ENCODE data around the gene OPCML. TPM values are rescaled to one million over a fixed set of nuclear protein-coding genes. Genes with fewer than 3 reads are reported as not detected.

The OPCML gene
- total and polyA plus RNA-seq, 2 of the 13 experiments (the other 11 are each of a cell fraction or from before 2014, with no cell fraction given), result not detected

DNA sequence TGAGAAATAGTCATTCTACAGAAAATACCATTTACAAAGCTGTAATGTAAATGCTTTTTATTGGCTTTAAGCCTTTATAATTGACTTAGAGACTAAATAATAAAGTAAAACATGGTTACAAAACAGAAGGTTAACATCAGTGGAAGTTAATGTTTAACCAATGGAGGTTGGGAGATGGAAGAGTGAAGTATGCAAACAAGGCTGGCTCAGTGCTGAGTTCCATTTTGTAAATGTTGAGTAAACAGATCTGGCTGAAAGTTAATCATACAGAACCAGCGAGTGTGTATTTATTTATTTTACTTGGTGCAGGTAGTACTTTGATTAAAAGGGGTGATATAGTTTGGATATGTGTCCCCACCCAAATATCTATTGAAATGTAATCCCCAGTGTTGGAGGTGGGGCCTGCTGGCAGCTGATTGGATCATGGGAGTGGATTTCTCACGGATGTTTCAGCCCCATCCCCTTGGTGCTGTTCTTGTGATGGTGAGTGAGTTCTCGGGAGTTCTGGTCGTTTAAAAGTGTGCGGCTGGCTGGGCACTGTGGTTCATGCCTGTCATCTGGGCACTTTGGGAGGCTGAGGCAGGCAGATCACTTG, 827.4 kb downstream of the OPCML start:
- BruUV-seq (replicated peaks), result no TSS peak
- POLR2A ChIA-PET, result no interaction called here
- WGBS (ENCODE audit: low lambda C conversion rate), result 19% methylated on average over 5 of the region's 5 CpGs

DNA sequence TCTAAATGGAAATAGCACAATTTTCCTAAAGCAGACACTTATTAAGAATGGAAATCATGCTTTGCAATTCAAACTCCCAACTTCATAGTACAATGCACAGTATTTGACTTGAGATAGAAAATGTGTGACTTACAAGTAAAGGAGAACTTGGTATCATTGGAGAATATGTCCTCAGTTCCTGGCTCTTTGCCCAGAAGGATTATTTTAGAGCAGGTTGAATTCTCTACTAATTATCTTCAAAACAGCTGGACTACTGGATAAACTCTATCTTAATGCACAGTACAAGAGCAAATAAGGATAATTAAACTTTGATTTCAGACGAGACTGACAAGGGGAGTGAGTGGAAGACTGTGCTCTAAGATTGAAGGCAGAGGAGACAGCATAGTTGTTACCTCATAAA, 839.4 kb downstream of the OPCML start:
- ChIA-PET POLR2A (no interaction called here), CTCF (ENCODE audit: low intra/inter-chr PET ratio, low total read pairs) (no interaction called here)
- Histone ChIP-seq H3K27me3 (ENCODE audit: control insufficient read depth in 1 of 2, insufficient read depth in 2 of 2, low read length in 2 of 2) (no peaks in the 10 kb centered on the region), H4K20me1 (ENCODE audit: insufficient read depth, low read length) (no peaks in the 10 kb centered on the region), H3K4me2 (ENCODE audit: low read depth, low read length) (no peak overlapping the region), H3K4me1 (ENCODE audit: insufficient read depth, low read length) (no peaks in the 10 kb centered on the region), H2AFZ (ENCODE audit: low read length) (no peak overlapping the region), H3K4me3 (replicated peaks in 1 of 3; ENCODE audit: insufficient read depth in 1 of 3, low read depth in 2 of 3, low read length in 3 of 3) (no peak overlapping the region), H3K79me2 (ENCODE audit: insufficient read depth, low read length) (no peaks in the 10 kb centered on the region), H3K9ac (ENCODE audit: insufficient read depth, low read depth, low read length) (no peak overlapping the region), H3K27ac (ENCODE audit: extremely low read length, insufficient read depth, low read length) (no peak overlapping the region), H3K36me3 (replicated peaks in 1 of 2; ENCODE audit: control insufficient read depth in 1 of 2, insufficient read depth in 2 of 2, low read length in 2 of 2) (no peaks in the 10 kb centered on the region), H3K9me3 (ENCODE audit: low read length) (peaks cover 83% of the 10 kb centered on the region)
- ATAC-seq (no peak), FAIRE-seq (no peak), DNase-seq (ENCODE audit: low spot score) (no peak)
- BruUV-seq (replicated peaks), result no TSS peak
- 0% methylated on average over 1 of the region's 1 CpG for WGBS (ENCODE audit: low lambda C conversion rate)
- in situ Hi-C loops (cut with HindIII; ENCODE audit: extremely low pct_ligation_motif_present, low pct_unique_long_range_greater_than_20kb), result no loop called here
- intact Hi-C loops (cut with micrococcal nuclease; ENCODE audit: unreplicated experiment), result no loop called here
- TF ChIP-seq, protein P1, sequence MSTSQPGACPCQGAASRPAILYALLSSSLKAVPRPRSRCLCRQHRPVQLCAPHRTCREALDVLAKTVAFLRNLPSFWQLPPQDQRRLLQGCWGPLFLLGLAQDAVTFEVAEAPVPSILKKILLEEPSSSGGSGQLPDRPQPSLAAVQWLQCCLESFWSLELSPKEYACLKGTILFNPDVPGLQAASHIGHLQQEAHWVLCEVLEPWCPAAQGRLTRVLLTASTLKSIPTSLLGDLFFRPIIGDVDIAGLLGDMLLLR (CRISPR knock-in tag; IDR thresholded peaks at IDR 0.05), result no peak
- no peak for TF ChIP-seq REPIN1 (CRISPR knock-in tag; IDR thresholded peaks at IDR 0.05; ENCODE audit: borderline replicate concordance, low read depth)
- no peak for TF ChIP-seq ZFP36L2 (CRISPR knock-in tag; IDR thresholded peaks at IDR 0.05)
- TF ChIP-seq, protein P2, sequence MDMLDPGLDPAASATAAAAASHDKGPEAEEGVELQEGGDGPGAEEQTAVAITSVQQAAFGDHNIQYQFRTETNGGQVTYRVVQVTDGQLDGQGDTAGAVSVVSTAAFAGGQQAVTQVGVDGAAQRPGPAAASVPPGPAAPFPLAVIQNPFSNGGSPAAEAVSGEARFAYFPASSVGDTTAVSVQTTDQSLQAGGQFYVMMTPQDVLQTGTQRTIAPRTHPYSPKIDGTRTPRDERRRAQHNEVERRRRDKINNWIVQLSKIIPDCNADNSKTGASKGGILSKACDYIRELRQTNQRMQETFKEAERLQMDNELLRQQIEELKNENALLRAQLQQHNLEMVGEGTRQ (IDR thresholded peaks at IDR 0.05; ENCODE audit: low read depth, low read length), result no peak
- TF ChIP-seq, protein P2 (CRISPR knock-in tag; IDR thresholded peaks at IDR 0.05; ENCODE audit: borderline replicate concordance), result no peak
- TF ChIP-seq ARNT2 (CRISPR knock-in tag; IDR thresholded peaks at IDR 0.05; ENCODE audit: low read depth), result no peak
- TF ChIP-seq DNMT3B (CRISPR knock-in tag; conservative IDR thresholded peaks at IDR 0.05), result no peak
- no peak for TF ChIP-seq ZNF790 (CRISPR knock-in tag; IDR thresholded peaks at IDR 0.05; ENCODE audit: borderline replicate concordance)
- no peak for TF ChIP-seq ZBTB3 (CRISPR knock-in tag; IDR thresholded peaks at IDR 0.05; ENCODE audit: borderline replicate concordance, low read depth)
- TF ChIP-seq HOXD1 (CRISPR knock-in tag; IDR thresholded peaks at IDR 0.05), result no peak
- TF ChIP-seq RXRB (CRISPR knock-in tag; IDR thresholded peaks at IDR 0.05; ENCODE audit: borderline replicate concordance), result no peak

More for the DNA sequence above, 827.4 kb downstream of the OPCML start:
- Histone ChIP-seq H3K4me1 (ENCODE audit: insufficient read depth, low read length) (no peaks in the 10 kb centered on the region), H3K27ac (ENCODE audit: extremely low read length, insufficient read depth, low read length) (no peak overlapping the region), H3K9ac (ENCODE audit: insufficient read depth, low read depth, low read length) (no peak overlapping the region), H3K36me3 (replicated peaks in 1 of 2; ENCODE audit: control insufficient read depth in 1 of 2, insufficient read depth in 2 of 2, low read length in 2 of 2) (no peaks in the 10 kb centered on the region), H3K27me3 (ENCODE audit: control insufficient read depth in 1 of 2, insufficient read depth in 2 of 2, low read length in 2 of 2) (no peaks in the 10 kb centered on the region; a peak in 1 of 5 replicates), H3K4me2 (ENCODE audit: low read depth, low read length) (no peak overlapping the region), H2AFZ (ENCODE audit: low read length) (no peak overlapping the region), H4K20me1 (ENCODE audit: insufficient read depth, low read length) (no peaks in the 10 kb centered on the region), H3K79me2 (ENCODE audit: insufficient read depth, low read length) (no peaks in the 10 kb centered on the region), H3K9me3 (ENCODE audit: low read length) (peaks cover 91% of the 10 kb centered on the region), H3K4me3 (replicated peaks in 1 of 3; ENCODE audit: insufficient read depth in 1 of 3, low read depth in 2 of 3, low read length in 3 of 3) (no peak overlapping the region)
- CTCF ChIA-PET (ENCODE audit: low intra/inter-chr PET ratio, low total read pairs), result no interaction called here
- in situ Hi-C loops (cut with HindIII; ENCODE audit: extremely low pct_ligation_motif_present, low pct_unique_long_range_greater_than_20kb) (no loop called here), intact Hi-C loops (cut with micrococcal nuclease; ENCODE audit: unreplicated experiment) (no loop called here)
- ATAC-seq (peak; percentile 40; the same call in 2 of the 3 replicates), FAIRE-seq (no peak), DNase-seq (ENCODE audit: low spot score) (peak; percentile 18)
- TF ChIP-seq TCF12 (IDR thresholded peaks at IDR 0.05), result no peak
- no peak for TF ChIP-seq TCF12 (CRISPR knock-in tag; IDR thresholded peaks at IDR 0.05)
- TF ChIP-seq, protein P3, sequence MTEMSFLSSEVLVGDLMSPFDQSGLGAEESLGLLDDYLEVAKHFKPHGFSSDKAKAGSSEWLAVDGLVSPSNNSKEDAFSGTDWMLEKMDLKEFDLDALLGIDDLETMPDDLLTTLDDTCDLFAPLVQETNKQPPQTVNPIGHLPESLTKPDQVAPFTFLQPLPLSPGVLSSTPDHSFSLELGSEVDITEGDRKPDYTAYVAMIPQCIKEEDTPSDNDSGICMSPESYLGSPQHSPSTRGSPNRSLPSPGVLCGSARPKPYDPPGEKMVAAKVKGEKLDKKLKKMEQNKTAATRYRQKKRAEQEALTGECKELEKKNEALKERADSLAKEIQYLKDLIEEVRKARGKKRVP (CRISPR knock-in tag; IDR thresholded peaks at IDR 0.05), result no peak
- TF ChIP-seq HDAC2 (CRISPR knock-in tag; IDR thresholded peaks at IDR 0.05), result no peak

Measured in HepG2 (cell line).